Activated T-cell treated with anti-CD3 and anti-CD28 coated beads, Interleukin-2, amount 50 U/mL, for 4 hours (primary cell): ENCODE data around the gene CES5A. TPM values are rescaled to one million over a fixed set of nuclear protein-coding genes. Genes with fewer than 3 reads are reported as not detected.
"Not testable (repeated sequence)": the region's sequence is repeated elsewhere in the genome, so short reads cannot be mapped to it uniquely, and the experiment has no call there.

Experiments
- ATAC-seq, 2 donors: fragments of 200-7000 bp; cut with Tn5 transposase; one replicate each; pipeline ENCODE4 v1.10.0; 2021
- DNase-seq: peaks from one replicate; pipeline ENCODE4 v3.0.0-alpha.2; 2020
- H3K27me3 Mint-ChIP-seq: one replicate; pipeline ENCODE4 v1.8.0; 2021; ENCODE audit warnings: low read depth, mixed read lengths
- H3K36me3 Mint-ChIP-seq: one replicate; pipeline ENCODE4 v1.8.0; 2022; ENCODE audit warnings: mixed read lengths; ENCODE audit not compliant: insufficient read depth
- H3K4me1 Mint-ChIP-seq: one replicate; pipeline ENCODE4 v1.8.0; 2021; ENCODE audit warnings: low read depth, mixed read lengths
- H3K4me3 Mint-ChIP-seq: one replicate; pipeline ENCODE4 v1.8.0; 2021; ENCODE audit warnings: mild to moderate bottlenecking, moderate library complexity, mixed read lengths
- H3K9me3 Mint-ChIP-seq: one replicate; pipeline ENCODE4 v1.8.0; 2021; ENCODE audit warnings: mixed read lengths
- total RNA-seq, 3 donors: library from RNA; stranded (reverse); gene quantifications; one replicate each; pipeline ENCODE4 v1.2.1, GENCODE V29; 2021

The CES5A gene
- total RNA-seq, 3 donors from 2014 or later = not detected

GRCh38 chr16:55809851-55810250 lies 65.3 kb downstream of the CES5A start:
- ATAC-seq (no peak), DNase-seq (no peak)
- no peaks in the 10 kb centered on the region for H3K36me3 Mint-ChIP-seq
- H3K4me3 Mint-ChIP-seq = no peak overlapping the region
- no peaks in the 10 kb centered on the region for H3K9me3 Mint-ChIP-seq
- H3K4me1 Mint-ChIP-seq = no peaks in the 10 kb centered on the region
- peaks cover 16% of the 10 kb centered on the region for H3K27me3 Mint-ChIP-seq

GRCh38 chr16:55809386-55809785 lies 65.8 kb downstream of the CES5A start:
- Mint-ChIP-seq H3K4me3 (no peak overlapping the region), H3K9me3 (no peaks in the 10 kb centered on the region), H3K36me3 (no peaks in the 10 kb centered on the region), H3K4me1 (no peaks in the 10 kb centered on the region), H3K27me3 (peaks cover 12% of the 10 kb centered on the region)
- ATAC-seq = no peak
- DNase-seq = no peak

- not testable (repeated sequence) for H3K4me1 Mint-ChIP-seq, H3K4me3 Mint-ChIP-seq, DNase-seq, H3K36me3 Mint-ChIP-seq, H3K9me3 Mint-ChIP-seq, ATAC-seq
- peaks cover 12% of the 10 kb centered on the region for H3K27me3 Mint-ChIP-seq
Measured at GRCh38 chr16:55808286-55808685, 66.9 kb downstream of the CES5A start.

GRCh38 chr16:55805104-55805503 lies 70.1 kb downstream of the CES5A start:
- H3K4me1 Mint-ChIP-seq, H3K36me3 Mint-ChIP-seq, H3K4me3 Mint-ChIP-seq, DNase-seq, H3K9me3 Mint-ChIP-seq, H3K27me3 Mint-ChIP-seq, ATAC-seq: not testable (repeated sequence)

GRCh38 chr16:55803681-55804080 lies 71.5 kb downstream of the CES5A start:
- H3K4me3 Mint-ChIP-seq, H3K9me3 Mint-ChIP-seq, H3K4me1 Mint-ChIP-seq, DNase-seq, H3K36me3 Mint-ChIP-seq, H3K27me3 Mint-ChIP-seq, ATAC-seq: not testable (repeated sequence)

Other genes starting within 250 kb of the CES5A start
- gene SLC6A2, start 219.4 kb downstream of the CES5A start, total RNA-seq = not detected
- under 1 TPM; 0.61 to 0.73 (median 0.61) TPM for gene CES1, start 42.3 kb downstream of the CES5A start, total RNA-seq